GM12872 (cell line): ENCODE measurements around the gene LY86.

Experiments
- CTCF ChIP-seq: IDR thresholded peaks from 3 replicates; pipeline ENCODE4 v1.5.1; 2011; ENCODE audit warnings: low read depth, mild to moderate bottlenecking, low read length, moderate library complexity; ENCODE audit not compliant: insufficient read depth

LY86 gene

GRCh38 chr6:6651335-6651734, 62.8 kb downstream of the LY86 start:
- TF ChIP-seq CTCF, result no peak

GRCh38 chr6:6652932-6653331, 64.4 kb downstream of the LY86 start:
- no peak for TF ChIP-seq CTCF

- no peak for TF ChIP-seq CTCF
Observed at GRCh38 chr6:6654599-6655575, 66.4 kb downstream of the LY86 start.

GRCh38 chr6:6655805-6656251, 67.3 kb downstream of the LY86 start:
- TF ChIP-seq CTCF, result no peak

- TF ChIP-seq CTCF, result no peak
Observed at GRCh38 chr6:6656287-6656686, 67.8 kb downstream of the LY86 start.

GRCh38 chr6:6657085-6657819, 68.7 kb downstream of the LY86 start:
- no peak for TF ChIP-seq CTCF

- no peak for TF ChIP-seq CTCF
Observed at GRCh38 chr6:6657820-6658217, 69.3 kb downstream of the LY86 start.
